Right atrium auricular region (tissue), 2 donors: ENCODE data around the gene IL22RA2. TPM values are rescaled to one million over a fixed set of nuclear protein-coding genes. Genes with fewer than 3 reads are reported as not detected.

Experiments
- DNase-seq: peaks from one replicate; pipeline ENCODE4 v3.0.0-alpha.2; 2019; ENCODE audit warnings: low spot score
- H3K27ac ChIP-seq, 2 donors: fragments of 200-600 bp; sonication (generic); 1 replicate in 1 of 2; 2 replicates in 1 of 2; pipeline ENCODE4 v1.5.1; 2016 to 2019
- H3K27me3 ChIP-seq, 2 donors: fragments of 200-600 bp; sonication (generic); one replicate each; pipeline versions ENCODE4 v1.5.1 to v1.6.0; 2017 to 2019
- H3K36me3 ChIP-seq: fragments of 200-600 bp; sonication (generic); one replicate; pipeline ENCODE4 v1.5.1; 2016
- H3K4me1 ChIP-seq, 2 donors: fragments of 200-600 bp; sonication (generic); one replicate each; pipeline versions ENCODE4 v1.5.1 to v1.6.0; 2017 to 2019
- H3K4me3 ChIP-seq, 2 donors: fragments of 200-600 bp; sonication (generic); 1 replicate in 1 of 2; 2 replicates in 1 of 2; pipeline ENCODE4 v1.5.1; 2017 to 2019; ENCODE audit warnings: mild to moderate bottlenecking in 1 of 2, moderate library complexity in 1 of 2
- H3K9me3 ChIP-seq, 2 donors: fragments of 200-600 bp; sonication (generic); one replicate each; pipeline ENCODE4 v1.5.1; 2019
- CTCF ChIP-seq, 2 donors: fragments of 200-600 bp; sonication (generic); IDR thresholded peaks; one replicate each; pipeline ENCODE4 v1.5.1; 2019; ENCODE audit warnings: antibody characterized with exemption in 2 of 2
- total RNA-seq, 2 donors: library from RNA; depleted of rRNA; stranded (reverse); fragments of >200 nt; gene quantifications; one replicate each; pipeline ENCODE4 v1.1.0, GENCODE V29; 2016

The IL22RA2 gene
- total RNA-seq, 2 donors from 2014 or later, result not detected

- Histone ChIP-seq H3K27ac (no peak overlapping the region), H3K27me3 (no peaks in the 10 kb centered on the region), H3K4me3 (no peak overlapping the region), H3K9me3 (peaks cover 0 to 10% of the 10 kb centered on the region in 2 donors), H3K4me1 (no peaks in the 10 kb centered on the region), H3K36me3 (no peaks in the 10 kb centered on the region)
- TF ChIP-seq CTCF (IDR thresholded peaks at IDR 0.05), result no peak
- no peak for DNase-seq
Measured at GRCh38 chr6:137126875-137127485, 46.5 kb downstream of the IL22RA2 start.

- no peaks in the 10 kb centered on the region for H3K36me3 ChIP-seq
- H3K4me1 ChIP-seq, result no peaks in the 10 kb centered on the region
- H3K4me3 ChIP-seq, result no peak overlapping the region
- no peaks in the 10 kb centered on the region for H3K27me3 ChIP-seq
- no peak for DNase-seq
- H3K9me3 ChIP-seq, result peaks cover 0 to 22% of the 10 kb centered on the region in 2 donors
- no peak for TF ChIP-seq CTCF (IDR thresholded peaks at IDR 0.05)
- H3K27ac ChIP-seq, result no peak overlapping the region
Measured at GRCh38 chr6:137123078-137123477, 50.4 kb downstream of the IL22RA2 start.

GRCh38 chr6:137122612-137123011, 50.8 kb downstream of the IL22RA2 start:
- Histone ChIP-seq H3K4me3 (no peak overlapping the region), H3K27ac (no peak overlapping the region), H3K4me1 (no peaks in the 10 kb centered on the region), H3K9me3 (peaks cover 0 to 22% of the 10 kb centered on the region in 2 donors), H3K36me3 (no peaks in the 10 kb centered on the region), H3K27me3 (no peaks in the 10 kb centered on the region)
- TF ChIP-seq CTCF (IDR thresholded peaks at IDR 0.05), result no peak
- no peak for DNase-seq

- no peak for TF ChIP-seq CTCF (IDR thresholded peaks at IDR 0.05)
- DNase-seq, result no peak
- Histone ChIP-seq H3K4me3 (no peak overlapping the region), H3K27ac (no peak overlapping the region), H3K9me3 (peaks cover 0 to 22% of the 10 kb centered on the region in 2 donors), H3K27me3 (no peaks in the 10 kb centered on the region), H3K36me3 (no peaks in the 10 kb centered on the region), H3K4me1 (no peaks in the 10 kb centered on the region)
Measured at GRCh38 chr6:137121401-137121997, 51.9 kb downstream of the IL22RA2 start.

GRCh38 chr6:137120748-137121147, 52.7 kb downstream of the IL22RA2 start:
- DNase-seq, result no peak
- Histone ChIP-seq H3K36me3 (no peaks in the 10 kb centered on the region), H3K4me3 (no peak overlapping the region), H3K4me1 (no peaks in the 10 kb centered on the region), H3K27me3 (no peaks in the 10 kb centered on the region), H3K27ac (no peak overlapping the region), H3K9me3 (peaks cover 0 to 22% of the 10 kb centered on the region in 2 donors)
- TF ChIP-seq CTCF (IDR thresholded peaks at IDR 0.05), result no peak
